Iris pigment epithelial cell (primary cell): Measurements from ENCODE around the gene E2F1.
"Not testable (repeated sequence)": the region's sequence is repeated elsewhere in the genome, so short reads cannot be mapped to it uniquely, and the experiment has no call there.

ENCODE experiments used
- DNase-seq: peaks from one replicate; pipeline ENCODE4 v3.0.0-alpha.2; 2011; ENCODE audit warnings: low read depth

Gene E2F1

GRCh38 chr20:33710681-33711445 is 24.7 kb upstream of the E2F1 start:
- no peak for DNase-seq

GRCh38 chr20:33709905-33710541 is 23.8 kb upstream of the E2F1 start:
- DNase-seq, result no peak

- DNase-seq, result no peak
These were observed 23.2 kb upstream of the E2F1 start for GRCh38 chr20:33709398-33709797.

DNA sequence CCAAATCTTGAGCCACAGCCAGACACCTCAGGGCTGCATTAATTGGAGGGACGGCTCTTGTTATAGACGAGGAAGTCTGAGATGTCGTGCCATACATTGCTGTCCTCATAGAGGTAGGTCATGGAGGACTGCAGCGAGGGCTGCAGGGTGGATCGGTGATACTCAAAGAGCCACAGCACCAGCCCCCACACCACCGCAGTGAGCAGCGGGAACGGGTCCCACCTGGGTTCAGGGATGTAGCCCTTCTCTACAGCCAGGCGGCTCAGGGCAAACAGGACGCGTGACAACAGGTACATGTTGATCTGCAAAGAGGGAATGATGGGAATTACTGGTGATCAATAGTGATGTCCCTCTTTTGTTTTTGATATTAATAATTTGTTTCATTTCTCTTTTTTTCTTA is 21.5 kb upstream of the E2F1 start:
- DNase-seq, result no peak

- DNase-seq, result no peak
These were observed 18.2 kb upstream of the E2F1 start for GRCh38 chr20:33704197-33704924.

DNA sequence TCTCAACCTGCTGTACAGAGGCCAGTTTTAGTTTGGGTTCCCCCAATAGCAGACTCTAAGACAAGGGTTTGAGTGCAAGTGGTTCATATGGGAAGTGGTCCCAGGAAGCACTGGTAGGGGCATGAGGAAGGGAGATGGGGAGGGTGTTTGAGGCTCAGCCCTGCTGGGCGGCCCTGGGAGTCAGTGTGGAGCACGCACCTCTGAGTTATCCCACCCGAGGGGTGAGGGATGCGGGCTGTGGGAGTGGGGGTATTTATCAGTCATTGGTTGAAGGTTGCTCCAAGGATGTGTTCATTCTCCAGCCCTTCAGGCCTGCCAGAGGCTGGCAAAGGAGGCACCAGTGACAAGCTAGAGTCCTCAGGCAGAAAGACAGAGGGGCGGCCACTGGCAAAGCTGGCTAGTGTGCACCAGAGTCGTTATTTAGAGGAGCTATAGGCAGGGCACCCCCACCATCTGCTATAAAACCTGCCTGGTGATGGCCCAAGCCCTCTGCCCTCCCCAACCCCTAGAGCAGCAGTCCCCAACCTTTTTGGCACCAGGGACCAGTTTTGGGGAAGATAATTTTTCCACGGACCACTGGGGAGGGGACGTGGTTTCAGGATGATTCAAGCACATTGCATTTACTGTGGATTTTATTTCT is 17.4 kb upstream of the E2F1 start:
- DNase-seq, result no peak

DNA sequence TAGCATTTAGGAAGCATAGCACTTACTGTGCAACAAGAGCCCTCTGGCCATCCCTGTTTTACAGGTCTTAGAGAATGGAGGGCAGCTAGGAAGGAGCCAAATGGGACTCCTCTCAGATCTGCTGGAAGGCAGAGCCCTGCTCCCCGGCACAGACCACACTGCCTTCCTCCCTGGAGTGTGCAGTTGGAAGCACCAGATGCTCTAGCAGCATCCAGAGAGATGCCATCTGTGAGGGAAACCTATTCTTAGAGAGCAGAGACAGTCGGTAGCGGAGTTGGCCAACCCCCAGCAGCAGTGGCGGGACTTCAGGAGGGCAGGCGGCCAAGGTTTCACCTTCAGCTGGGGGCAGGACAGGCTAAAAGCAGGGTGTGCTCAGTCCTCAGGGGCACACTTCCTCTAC is 16.7 kb upstream of the E2F1 start:
- DNase-seq, result no peak

DNA sequence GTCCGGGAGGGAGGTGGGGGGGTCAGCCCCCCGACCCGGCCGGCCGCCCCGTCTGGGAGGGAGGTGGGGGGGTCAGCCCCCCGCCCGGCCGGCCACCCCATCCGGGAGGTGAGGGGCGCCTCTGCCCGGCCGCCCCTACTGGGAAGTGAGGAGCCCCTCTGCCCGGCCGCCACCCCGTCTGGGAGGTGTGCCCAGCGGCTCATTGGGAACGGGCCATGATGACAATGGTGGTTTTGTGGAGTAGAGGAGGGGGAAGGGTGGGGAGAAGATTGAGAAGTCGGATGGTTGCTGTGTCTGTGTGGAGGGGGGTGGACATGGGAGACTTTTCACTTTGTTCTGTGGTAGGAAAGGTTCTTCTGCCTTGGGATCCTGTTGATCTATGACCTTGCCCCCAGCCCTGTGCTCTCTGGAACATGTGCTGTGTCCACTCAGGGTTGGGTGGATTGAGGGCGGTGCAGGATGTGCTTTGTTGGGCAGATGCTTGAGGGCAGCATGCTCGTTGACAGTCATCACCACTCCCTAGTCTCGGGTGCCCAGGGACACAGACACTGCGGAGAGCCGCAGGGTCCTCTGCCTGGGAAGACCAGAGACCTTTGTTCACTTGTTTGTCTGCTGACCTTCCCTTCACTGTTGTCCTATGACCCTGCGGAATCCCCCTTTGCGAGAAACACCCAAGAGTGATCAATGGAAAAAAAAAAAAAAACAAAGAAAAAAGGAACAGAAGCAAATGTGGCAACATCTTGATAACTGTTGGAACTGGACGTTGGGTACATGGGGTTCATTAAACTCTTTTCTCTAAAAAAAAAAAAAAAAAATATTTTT is 15.7 kb upstream of the E2F1 start:
- no peak for DNase-seq

DNA sequence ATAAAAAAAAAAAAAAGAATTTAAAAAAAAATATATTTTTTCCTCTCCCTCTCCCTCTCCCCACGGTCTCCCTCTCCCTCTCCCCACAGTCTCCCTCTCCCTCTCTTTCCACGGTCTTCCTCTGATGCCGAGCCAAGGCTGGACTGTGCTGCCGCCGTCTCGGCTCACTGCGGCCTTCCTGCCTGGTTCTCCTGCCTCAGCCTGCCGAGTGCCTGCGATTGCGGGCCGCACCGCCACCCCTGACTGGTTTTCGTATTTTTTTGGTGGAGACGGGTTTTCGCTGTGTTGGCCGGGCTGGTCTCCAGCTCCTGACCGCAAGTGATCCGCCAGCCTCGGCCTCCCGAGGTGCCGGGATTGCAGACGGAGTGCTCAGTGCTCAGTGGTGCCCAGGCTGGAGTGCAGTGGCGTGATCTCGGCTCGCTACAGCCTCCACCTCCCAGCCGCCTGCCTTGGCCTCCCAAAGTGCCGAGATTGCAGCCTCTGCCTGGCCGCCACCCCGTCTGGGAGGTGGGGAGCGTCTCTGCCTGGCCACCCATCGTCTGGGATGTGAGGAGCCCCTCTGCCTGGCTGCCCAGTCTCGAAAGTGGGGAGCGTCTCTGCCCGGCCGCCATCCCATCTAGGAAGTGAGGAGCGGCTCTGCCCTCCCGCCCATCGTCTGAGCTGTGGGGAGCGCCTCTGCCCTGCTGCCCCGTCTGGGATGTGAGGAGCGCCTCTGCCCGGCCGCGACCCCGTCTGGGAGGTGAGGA is 14.7 kb upstream of the E2F1 start:
- DNase-seq, result not testable (repeated sequence)

DNA sequence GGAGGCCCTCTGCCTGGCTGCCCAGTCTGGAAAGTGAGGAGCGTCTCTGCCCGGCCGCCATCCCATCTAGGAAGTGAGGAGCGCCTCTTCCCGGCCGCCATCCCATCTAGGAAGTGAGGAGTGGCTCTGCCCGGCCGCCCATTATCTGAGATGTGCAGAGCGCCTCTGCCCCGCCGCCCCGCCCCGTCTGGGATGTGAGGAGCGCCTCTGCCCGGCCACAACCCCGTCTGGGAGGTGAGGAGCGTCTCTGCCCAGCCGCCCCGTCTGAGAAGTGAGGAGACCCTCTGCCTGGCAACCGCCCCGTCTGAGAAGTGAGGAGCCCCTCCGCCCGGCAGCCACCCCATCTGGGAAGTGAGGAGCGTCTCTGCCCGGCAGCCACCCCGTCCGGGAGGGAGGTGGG is 12.8 kb upstream of the E2F1 start:
- not testable (repeated sequence) for DNase-seq

DNA sequence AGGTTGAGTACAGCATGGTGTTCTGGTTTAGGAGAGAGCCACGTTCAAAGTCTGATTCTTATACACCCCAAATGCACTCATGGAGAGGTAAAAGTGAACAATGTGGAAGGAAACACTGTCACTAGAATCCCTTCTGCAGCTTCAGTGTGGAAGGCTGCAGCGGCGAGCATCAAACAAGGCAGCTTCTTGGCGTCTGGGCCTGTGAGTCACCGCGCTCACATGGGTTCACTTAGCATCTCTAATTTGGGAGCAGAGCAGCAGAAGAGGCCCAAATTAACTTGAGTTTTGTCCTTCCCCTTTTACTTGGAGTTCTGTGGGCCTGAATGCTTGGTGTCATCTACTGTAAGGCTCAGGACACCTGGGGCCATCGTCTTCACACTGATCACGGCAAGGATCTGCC is 10.9 kb upstream of the E2F1 start:
- DNase-seq, result no peak

DNA sequence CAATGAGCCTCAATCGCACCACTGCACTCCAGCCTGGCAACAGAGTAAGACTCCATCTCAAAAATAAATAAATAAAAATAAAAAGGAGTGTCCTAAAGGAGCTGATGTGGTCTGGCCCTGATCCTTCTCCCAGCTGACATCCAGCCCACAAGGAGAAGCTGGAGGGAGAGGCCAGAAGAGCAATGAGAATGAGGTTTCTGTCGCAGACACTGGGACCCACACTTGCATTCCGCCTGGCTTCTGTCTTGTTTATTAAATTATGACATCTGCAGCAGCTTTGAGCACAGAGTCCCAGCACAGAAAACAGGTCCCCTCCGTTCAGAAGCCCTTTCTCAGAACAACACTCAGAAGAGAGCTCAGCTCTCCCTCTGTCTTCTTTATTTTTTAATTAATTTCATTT is 10.3 kb upstream of the E2F1 start:
- DNase-seq, result no peak

DNA sequence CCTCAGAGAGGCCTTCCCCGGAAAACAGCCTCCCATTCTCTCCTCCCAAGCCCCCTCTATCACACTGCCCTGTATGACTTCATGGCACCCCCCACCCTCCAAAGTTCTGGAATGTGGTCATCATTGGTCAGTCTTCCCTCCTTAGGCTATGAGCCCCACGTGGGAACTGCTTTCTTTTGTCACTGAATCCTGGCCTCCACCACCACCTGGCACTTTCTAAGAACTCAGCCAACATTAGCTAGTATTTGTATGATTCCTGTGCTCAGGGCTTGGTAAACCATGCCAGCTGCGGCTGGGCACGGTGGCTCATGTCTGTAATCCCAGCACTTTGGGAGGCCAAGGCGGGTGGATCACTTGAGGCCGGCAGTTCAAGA is 8.4 kb upstream of the E2F1 start:
- no peak for DNase-seq

GRCh38 chr20:33693741-33694638 is 7.8 kb upstream of the E2F1 start:
- DNase-seq, result no peak

- no peak for DNase-seq
These were observed 7.1 kb upstream of the E2F1 start for GRCh38 chr20:33693289-33693688.

- DNase-seq, result peak; percentile 90
These were observed 3.8 kb upstream of the E2F1 start for GRCh38 chr20:33689973-33690372.

DNA sequence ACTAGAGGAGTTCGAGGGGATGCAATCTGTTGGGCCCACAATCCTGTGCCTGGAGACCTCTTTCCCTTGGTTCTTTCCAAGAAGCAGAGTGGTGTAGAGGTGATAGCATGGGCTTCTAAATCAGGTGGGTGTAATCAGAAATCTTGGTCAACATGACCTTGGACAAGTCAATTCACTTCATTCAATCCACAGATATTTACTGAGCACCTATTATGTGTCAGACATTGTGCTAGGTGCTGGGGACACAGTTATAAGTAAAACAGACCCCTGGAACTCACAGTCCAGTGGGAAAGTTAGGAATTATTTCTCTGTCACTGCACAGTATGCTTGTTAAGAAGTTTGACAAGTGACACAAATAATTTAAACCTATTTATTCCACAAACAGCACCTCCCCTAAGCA is 3.3 kb upstream of the E2F1 start:
- no peak for DNase-seq

GRCh38 chr20:33688938-33689424 is 2.8 kb upstream of the E2F1 start:
- no peak for DNase-seq

GRCh38 chr20:33687993-33688937 is 2.1 kb upstream of the E2F1 start:
- no peak for DNase-seq
